GM18511 (cell line): ENCODE measurements around the gene CREB5.

Source experiments
- ATAC-seq: cut with Tn5 transposase; IDR thresholded peaks from one replicate; pipeline ENCODE4 v1.9.1; 2021; ENCODE audit warnings: mild to moderate bottlenecking, moderate library complexity; ENCODE audit not compliant: unreplicated experiment

CREB5 gene

DNA sequence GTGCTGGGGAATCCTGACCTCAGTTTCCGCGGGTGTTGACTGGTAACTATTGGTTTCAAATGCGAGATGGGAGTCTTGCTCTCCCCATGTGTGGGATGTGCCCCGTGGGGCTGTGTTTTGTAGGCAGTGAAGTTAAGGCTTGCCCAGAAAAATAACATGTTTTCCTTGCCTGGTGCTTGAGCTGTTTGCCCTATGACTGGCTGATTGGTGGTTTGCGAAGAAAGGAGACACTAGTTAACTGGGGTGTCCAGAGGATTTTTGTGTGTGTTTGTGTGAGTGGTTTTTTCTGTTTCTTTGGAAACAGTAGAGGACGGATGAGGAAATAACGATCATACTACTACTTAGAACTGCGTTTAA is 61.9 kb downstream of the CREB5 start:
- no peak for ATAC-seq

DNA sequence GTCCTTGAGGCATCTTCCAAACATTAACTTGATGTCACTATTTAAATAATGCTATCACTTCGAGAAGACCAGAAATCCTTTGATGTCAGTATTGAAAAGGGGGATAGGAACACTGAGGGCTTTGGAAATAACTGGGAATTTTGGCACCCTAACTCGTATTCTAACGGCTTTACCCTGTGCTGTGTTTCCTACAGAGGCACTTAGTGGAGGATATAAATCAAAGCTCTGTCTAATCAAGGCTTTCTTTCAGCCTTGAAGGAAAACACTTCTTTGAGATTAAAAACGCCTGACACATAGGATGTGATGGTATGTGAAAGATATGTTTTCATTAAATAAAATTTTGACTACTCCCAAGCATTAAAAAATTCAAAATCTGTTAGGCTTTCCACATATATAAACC is 62.3 kb downstream of the CREB5 start:
- ATAC-seq, result no peak

DNA sequence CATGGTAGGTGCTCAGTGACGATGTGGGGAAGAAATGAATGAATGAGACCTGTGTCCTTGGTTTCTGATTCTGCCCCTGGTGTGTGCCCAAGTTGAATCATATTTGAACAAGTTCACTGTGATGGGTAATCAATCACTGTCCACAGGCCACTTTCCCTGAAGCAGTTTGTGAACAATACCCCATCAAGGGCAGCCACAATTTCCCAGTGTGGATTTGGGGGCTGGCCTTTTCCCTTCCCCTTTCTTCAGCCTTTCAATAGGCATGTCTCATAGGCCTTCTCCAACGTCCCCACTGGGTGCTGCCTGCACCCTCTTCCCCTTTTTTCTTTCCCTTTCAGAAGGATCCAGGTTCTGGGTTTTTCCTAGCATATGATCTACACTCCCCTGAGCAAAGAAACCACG is 64.7 kb downstream of the CREB5 start:
- no peak for ATAC-seq

DNA sequence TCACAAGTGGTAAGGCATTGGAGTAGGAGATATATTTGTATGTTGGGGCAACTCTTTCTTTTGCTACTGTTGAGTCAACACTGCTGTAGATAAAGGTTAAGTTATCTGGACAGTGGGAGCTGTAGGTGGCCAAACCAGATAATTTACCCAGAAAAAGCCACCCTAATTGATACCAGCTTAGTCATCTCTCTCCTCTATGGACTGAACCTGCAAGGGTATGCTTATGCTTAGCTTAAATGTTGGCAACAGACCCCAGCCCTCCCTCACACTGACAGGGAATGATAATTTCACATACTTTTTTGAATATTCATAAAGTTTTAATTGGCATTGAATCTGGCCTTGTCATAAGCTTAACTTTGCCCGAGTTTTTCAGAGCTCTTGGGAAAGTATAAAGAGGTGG is 66.3 kb downstream of the CREB5 start:
- no peak for ATAC-seq

DNA sequence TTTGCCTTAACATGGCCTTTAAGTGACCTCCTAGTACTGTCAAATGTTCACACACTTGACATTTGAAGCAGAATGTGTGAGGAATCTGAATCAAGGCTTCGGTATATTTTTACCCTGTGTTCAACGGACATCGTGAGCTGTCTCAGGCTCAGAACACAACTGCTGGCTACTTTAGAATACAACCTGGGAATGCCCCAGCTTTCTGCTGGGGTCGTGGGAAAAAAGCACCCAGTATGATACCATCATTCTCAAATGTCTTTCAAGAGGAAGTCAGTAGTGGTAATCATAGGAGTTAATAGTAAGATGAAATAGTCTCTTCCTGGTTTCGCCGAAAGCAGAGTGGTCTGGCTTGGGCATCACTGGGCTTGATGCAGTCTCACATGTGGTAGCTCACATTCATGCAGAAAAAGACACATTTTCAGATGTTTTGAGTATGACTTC is 67.2 kb downstream of the CREB5 start:
- ATAC-seq, result peak; percentile 80

DNA sequence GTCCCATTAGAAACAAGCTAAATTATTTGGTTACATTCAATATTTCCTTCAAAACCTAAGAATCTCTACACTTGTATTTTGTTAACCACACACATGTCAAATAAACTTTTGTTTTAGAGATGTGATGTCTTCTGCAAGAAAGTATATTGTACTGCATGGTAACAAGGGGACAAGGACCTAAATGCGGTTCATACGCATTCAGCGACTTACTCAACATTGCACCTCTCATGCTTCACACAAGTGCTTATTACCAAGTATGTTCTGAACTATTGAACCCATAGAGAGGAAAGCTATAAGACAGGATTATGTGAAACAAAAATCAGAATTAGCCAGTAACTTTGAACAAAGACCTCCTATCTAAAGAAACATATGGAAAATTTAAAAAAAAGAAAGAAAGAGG is 68.3 kb downstream of the CREB5 start:
- ATAC-seq, result no peak

DNA sequence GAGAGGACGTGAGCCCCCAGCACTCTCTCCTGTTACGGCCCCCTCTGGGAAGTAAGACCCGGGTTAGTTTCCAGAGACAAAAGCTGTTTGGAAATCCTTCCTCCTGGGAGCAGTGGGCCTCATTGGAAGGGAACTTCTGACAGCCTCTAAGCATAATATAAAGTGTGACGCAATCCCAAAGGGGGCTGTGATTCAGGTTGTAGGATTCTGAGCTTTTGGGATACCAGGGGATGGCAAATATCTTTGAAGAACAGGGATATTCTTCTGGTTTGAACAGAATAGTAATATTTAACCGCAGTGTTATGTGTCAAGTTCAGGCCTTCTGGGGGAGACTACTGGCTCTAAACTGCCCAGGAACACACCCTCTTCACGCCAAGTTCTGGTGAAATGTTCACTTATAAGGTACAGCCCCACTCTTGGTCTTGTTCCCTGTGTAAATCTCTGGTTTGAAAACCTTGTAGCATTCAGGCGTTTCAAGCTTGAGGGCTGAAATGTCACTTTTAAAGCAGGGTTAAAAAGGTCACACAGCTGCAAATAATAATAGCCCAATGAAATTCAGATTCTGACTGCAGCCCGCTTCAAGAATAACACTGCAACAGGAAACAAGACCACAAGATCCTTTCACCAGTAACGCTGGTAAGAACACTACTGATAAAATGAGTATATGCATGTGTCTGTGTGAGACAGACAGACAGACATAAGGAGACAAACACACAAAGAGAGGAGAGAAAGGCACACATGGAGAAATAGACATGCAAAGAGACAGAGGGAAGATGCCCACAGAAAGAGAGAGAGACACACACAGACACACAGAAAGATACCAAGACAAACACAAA is 69.0 kb downstream of the CREB5 start:
- peak; percentile 73 for ATAC-seq

DNA sequence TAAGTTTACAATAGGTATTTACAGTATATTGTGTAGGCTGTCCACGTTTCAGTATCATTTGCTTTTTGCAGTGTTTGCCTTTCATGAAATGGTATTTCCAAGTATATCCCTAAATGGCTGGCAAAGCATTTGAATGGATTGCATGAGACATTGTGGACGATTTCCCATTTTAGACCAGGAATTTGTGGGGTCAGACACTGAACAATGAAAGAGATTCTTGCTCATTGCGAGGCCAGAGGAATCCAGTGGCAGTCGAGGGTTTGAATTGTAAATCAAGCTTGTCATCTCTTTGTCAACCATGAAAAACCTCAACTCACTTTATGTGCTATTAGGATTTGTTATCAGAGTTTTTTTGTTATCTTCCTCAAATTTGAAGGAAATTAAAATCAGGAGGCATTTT is 70.8 kb downstream of the CREB5 start:
- no peak for ATAC-seq

DNA sequence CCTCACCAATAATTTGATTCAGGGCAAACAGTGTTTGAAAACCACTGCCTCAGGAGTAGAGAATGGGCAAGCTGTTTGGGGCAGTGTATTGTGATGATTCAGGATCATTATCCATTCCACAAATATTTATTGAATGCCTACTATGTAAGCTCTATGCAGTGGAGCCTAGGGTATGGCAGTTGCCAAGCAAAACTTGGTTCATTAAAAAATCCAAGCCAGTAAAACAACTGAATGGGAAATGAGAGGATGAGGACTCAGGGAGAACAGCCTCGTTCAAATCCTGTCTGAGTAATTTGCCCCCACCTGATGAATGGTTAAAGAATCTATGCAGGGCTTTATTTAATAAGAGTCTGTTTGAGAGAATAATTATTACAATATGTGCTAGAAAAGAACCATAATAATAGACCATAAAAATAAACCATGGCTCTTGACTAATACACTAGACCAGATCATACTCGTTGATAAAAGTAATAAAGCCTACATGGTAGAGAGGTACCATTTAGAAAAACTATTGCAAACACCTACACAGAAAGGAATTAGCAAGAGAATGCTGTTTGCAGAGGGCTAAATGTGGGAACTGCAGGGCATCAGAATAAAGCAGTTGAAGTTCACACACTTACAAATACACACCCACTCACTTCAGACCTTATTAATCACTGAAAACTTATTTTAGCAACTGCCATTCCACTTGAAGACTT is 71.7 kb downstream of the CREB5 start:
- ATAC-seq, result no peak

DNA sequence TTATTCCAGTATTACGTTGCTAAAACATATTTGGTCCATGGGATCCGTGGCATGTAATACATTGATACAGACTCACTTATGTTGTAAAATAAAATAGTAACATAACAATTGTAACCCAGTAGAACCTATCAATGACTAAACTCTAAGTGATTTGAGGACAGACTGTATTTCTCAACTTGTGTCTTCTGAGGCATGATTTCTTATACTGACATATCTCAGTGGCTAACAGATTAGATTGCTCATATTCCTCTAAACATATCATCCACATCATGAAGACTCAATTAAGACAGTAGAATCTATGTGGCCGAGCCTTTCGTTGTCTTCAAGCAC is 72.3 kb downstream of the CREB5 start:
- no peak for ATAC-seq

DNA sequence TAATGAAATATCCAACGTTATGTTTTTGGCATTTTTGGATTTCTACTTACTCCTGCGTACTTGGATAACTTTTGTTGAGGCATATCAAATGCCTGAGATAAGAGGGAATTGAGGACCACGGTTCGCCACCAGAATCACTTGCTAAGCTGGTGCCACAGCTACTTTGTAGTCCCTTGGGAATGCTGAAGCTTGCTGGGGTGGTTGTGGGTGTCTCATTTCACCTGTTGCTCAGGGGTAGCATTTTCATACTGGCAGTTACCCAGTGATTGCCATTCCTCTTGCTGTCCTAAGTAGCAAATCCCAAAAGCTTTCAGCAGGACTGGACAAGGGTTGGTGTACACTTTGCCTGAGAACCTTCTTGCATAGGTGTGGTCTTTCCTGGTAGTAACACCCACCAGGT is 75.2 kb downstream of the CREB5 start:
- no peak for ATAC-seq

DNA sequence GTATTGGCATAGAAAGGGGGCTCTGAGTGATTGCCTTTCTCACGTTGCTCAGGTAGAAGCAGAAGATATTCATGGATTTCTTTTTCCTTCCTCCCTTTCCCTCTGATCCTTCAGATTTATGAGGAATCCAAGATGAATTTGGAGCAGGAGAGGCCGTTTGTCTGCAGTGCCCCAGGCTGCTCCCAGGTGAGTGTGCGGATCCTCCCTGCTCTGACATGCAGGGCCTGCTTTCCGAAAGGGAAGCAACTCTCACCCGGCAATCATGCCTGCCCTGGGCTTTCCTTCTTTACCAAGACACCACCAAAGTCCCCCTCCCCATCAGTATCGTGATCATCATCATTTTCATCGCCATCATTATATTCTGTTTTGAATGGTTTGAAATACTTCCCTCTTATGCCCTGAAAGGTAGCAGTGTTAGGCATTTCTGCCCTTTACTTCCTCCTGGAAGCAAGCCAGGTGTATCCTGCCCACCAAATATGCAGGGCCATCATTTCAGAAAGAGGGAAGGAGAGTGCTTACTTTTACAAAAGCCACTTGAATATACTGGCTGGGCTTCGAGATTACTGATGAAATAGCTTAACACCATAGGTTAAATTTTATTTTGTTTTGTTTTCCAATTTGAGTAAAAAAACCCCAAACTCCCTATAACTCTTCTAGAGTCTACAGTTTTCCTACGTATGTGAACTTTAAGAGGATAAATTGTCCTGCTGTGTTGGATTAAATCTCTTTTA is 75.9 kb downstream of the CREB5 start:
- no peak for ATAC-seq

DNA sequence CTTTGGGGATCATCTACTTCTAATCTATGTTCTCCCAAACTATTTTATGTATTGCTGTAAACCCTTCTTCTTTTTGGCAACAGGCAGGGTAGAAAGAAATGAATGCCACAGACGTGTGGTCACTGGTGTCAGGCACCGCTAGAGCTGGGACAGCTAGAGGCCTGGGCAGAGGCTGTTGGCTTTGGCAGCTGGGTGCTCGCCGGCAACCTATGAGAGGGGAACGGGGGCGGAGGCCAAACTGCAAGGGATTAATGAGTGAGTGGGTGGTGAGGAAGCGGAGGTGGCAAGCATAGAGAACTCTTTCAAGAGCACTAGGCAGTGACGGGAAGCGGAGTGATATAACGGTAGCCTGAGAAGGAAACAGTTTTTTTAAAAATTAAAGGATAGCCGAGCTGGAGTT is 78.5 kb downstream of the CREB5 start:
- ATAC-seq, result no peak

DNA sequence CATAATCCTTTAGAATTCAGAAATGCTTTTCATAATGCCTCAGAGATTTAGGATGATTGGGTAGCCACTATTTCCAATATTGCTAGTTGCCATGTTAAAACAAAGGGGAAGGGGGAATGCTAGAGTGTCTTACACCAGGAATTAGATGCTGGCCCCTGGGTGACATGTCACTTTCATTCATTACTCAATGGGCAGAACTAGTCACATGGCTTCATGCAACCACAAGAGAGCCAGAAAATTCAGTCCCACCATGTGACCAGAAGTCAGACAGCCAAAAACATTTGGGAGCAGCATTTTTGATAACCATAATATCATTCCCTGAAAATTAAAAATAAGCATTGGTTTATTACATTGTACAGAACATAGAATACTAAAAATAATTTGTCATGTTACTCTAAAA is 81.2 kb downstream of the CREB5 start:
- no peak for ATAC-seq

DNA sequence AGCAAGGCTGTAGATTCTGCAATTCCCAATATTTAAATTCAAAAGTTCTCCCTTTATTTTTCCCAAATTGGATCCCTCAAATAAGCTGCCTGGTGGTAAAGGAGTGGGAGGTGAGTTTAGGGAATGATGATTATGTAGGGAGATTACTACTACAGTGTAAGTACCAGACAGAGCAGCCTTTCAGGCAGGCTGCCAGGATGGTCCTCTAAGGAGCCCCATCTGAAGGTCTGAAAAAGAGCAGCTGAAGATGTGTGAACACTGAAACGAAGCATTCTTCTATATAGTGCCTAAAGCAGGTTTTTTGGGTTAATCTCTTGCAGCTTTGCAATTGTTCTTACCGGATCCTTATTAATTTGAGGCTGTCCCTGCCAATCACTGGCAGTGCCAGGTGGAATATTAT is 84.7 kb downstream of the CREB5 start:
- no peak for ATAC-seq

DNA sequence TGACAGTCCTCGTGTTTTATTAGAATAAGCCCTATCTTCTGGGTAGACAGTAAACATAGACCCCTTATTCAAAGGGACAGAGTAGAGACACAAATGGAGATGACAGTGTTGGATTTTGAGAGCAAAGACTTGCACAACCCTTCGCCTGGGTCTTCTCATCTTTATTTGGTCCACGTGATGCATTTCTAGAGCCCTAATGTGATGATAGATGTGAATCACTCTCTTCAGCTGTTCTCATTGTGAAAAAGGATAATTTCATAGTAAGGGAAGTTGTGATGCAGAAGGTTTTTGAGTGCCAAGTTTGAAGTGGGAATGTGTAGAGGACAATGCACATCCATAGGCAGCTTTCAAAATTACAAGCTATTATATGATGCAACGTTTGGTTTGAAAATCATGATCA is 86.3 kb downstream of the CREB5 start:
- ATAC-seq, result no peak

DNA sequence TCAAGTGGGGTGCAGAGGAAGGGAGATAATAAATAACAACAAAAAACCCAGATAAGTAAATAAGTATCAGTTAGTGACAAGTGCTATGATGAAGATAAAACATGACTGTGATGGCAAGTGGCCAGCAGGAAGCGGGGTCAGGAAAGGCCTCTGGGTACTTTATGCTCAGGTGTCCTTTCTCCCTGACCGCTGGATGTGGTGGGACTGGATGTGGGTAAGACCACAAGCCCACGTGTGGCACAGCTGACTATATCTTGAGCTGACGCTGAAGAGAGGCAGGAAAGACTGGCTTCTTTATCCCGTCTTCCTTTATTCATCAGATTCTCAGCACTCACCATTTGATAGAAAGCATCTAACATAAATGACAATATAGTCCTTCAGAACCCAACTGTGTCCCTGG is 87.8 kb downstream of the CREB5 start:
- no peak for ATAC-seq

DNA sequence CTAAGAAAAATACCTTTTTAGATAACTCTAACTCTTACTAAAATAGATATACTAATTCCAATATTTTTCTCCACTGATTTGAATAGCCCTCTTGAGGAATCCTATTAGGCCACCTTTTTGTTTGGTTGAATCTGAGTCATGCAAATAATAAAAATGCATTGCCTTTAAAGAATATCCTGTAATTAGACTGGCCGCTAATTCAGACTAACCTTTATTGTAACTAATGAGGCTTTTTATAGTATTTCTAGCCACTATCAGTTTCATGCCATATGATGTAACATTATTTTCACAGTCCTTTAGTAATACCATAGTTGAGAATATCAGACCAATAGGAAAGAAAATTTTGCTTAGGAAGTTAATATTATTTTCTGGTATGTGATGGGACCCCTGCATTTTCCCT is 90.1 kb downstream of the CREB5 start:
- ATAC-seq, result no peak

DNA sequence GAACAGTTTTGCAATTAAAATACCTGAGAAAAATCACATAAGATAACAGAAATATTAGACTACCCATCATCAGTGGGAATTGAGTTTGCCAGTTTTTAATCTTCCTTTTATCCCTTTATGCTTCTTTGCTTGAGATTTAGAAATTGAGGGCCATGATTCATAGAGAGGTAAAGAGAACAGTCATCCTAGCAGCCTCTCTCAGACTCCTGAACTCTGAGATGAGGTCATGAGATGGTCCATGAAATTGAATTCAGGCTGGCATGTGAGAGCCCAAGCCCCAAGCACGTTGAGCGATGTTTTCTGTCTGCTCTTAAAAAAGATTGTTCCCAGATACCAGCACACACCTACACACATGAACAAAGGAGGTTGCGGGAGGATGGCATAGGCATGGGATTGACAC is 91.1 kb downstream of the CREB5 start:
- no peak for ATAC-seq

DNA sequence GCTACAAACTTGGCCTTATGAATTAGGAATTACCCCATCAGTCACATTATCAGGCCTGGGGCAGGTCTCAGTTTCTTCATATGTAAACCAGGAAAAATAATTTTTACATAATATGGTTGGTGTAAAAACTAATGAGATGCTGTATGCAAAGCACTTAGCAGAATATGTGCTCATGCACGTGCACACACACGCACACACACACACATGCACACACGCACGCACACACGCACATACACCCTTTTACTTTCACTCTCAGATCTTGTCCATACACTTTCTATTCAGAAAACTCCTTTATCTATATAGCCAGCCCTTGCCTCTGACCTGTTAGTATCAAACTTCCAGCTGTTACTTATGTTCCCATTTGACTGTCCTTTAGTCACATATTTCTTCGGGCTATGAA is 92.7 kb downstream of the CREB5 start:
- ATAC-seq, result no peak

DNA sequence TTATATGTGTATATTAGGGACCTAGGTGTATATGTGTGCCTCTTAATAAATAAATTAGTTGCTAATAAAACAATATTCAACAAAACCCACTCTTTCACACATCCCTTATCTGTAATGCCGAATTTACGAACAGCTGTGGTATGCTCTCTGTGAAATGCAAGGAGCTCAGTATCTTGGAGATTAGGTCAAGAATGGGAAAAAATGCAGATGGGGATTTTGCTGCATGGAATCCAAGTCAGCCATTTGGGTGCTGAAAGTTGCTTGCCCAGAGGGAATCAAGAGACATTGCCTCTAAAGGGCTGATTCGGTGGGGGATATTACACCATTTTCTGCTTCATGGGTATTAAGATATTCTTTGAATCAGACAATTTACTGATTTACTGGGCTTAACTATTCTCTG is 93.5 kb downstream of the CREB5 start:
- no peak for ATAC-seq
